Natural killer cell treated with Interleukin-12 subunit alpha and Interleukin-12 subunit beta and Interleukin-15 and Interleukin-18, amount 100 ng/mL, for 72 hours (primary cell): Measurements from ENCODE around the gene PPM1B. TPM values are rescaled to one million over a fixed set of nuclear protein-coding genes. Genes with fewer than 3 reads are reported as not detected.
"Not testable (repeated sequence)": the region's sequence is repeated elsewhere in the genome, so short reads cannot be mapped to it uniquely, and the experiment has no call there.

Experiments used
- ATAC-seq, 2 donors: fragments of 150-1000 bp; cut with Tn5 transposase in 1 of 2; sonication (Bioruptor Pico), chemical (Tn5 transposase) in 1 of 2; 2 replicates each; pipeline ENCODE4 v1.10.0; 2021
- DNase-seq: peaks from one replicate; pipeline ENCODE4 v3.0.0; 2022; ENCODE audit warnings: low spot score
- H3K27ac Mint-ChIP-seq, 2 donors: 1 replicate in 1 of 2; 2 replicates in 1 of 2; pipeline ENCODE4 v1.8.0; 2022; ENCODE audit warnings: mixed read lengths in 2 of 2, mild to moderate bottlenecking in 1 of 2, moderate library complexity in 1 of 2
- H3K27me3 Mint-ChIP-seq, 2 donors: 1 replicate in 1 of 2; 2 replicates in 1 of 2; pipeline ENCODE4 v1.8.0; 2022; ENCODE audit warnings: mixed read lengths in 2 of 2
- H3K36me3 Mint-ChIP-seq: one replicate; pipeline ENCODE4 v1.8.0; 2022; ENCODE audit warnings: mixed read lengths
- H3K4me1 Mint-ChIP-seq, 2 donors: 1 replicate in 1 of 2; 2 replicates in 1 of 2; pipeline ENCODE4 v1.8.0; 2022; ENCODE audit warnings: low read depth in 2 of 2, mixed read lengths in 2 of 2, mild to moderate bottlenecking in 1 of 2
- H3K4me3 Mint-ChIP-seq: one replicate; pipeline ENCODE4 v1.8.0; 2022; ENCODE audit warnings: mixed read lengths
- H3K9me3 Mint-ChIP-seq: 2 replicates; pipeline ENCODE4 v1.8.0; 2022; ENCODE audit warnings: mixed read lengths
- total RNA-seq, 2 donors: library from RNA; stranded (reverse); gene quantifications; one replicate each; pipeline ENCODE4 v1.2.3, GENCODE V29; 2022

The PPM1B gene
- total RNA-seq, 2 donors from 2014 or later, result 44.8 to 75.5 TPM

- ATAC-seq (no peak), DNase-seq (no peak)
- no peak overlapping the region for H3K4me3 Mint-ChIP-seq
- H3K4me1 Mint-ChIP-seq, result peaks cover 0 to 6% of the 10 kb centered on the region in 2 donors
- no peaks in the 10 kb centered on the region for H3K27me3 Mint-ChIP-seq
- H3K36me3 Mint-ChIP-seq, result no peaks in the 10 kb centered on the region
- no peaks in the 10 kb centered on the region for H3K9me3 Mint-ChIP-seq
- no peak overlapping the region for H3K27ac Mint-ChIP-seq
These were observed 58.1 kb downstream of the PPM1B start for GRCh38 chr2:44226753-44227152.

GRCh38 chr2:44230378-44230777 lies 61.7 kb downstream of the PPM1B start:
- no peaks in the 10 kb centered on the region for H3K27me3 Mint-ChIP-seq
- H3K9me3 Mint-ChIP-seq, result no peaks in the 10 kb centered on the region
- peak overlapping the region in 1 of 2 donors; percentile 38 for H3K27ac Mint-ChIP-seq
- DNase-seq, result no peak
- H3K4me1 Mint-ChIP-seq, result peaks cover 3 to 11% of the 10 kb centered on the region in 2 donors
- no peak overlapping the region for H3K4me3 Mint-ChIP-seq
- no peak for ATAC-seq
- H3K36me3 Mint-ChIP-seq, result no peaks in the 10 kb centered on the region

GRCh38 chr2:44233450-44234128 lies 64.9 kb downstream of the PPM1B start:
- H3K9me3 Mint-ChIP-seq, result no peaks in the 10 kb centered on the region
- ATAC-seq (no peak), DNase-seq (no peak)
- H3K4me3 Mint-ChIP-seq, result no peak overlapping the region
- peaks cover 9 to 25% of the 10 kb centered on the region in 2 donors for H3K4me1 Mint-ChIP-seq
- no peak overlapping the region for H3K27ac Mint-ChIP-seq
- no peaks in the 10 kb centered on the region for H3K27me3 Mint-ChIP-seq
- no peaks in the 10 kb centered on the region for H3K36me3 Mint-ChIP-seq

- no peak for DNase-seq
- peaks cover 12 to 20% of the 10 kb centered on the region in 2 donors for H3K4me1 Mint-ChIP-seq
- ATAC-seq, result peak in 1 of 2 donors; percentile 66
- H3K27ac Mint-ChIP-seq, result peak overlapping the region; percentile 7 to 26
- H3K9me3 Mint-ChIP-seq, result no peaks in the 10 kb centered on the region
- no peaks in the 10 kb centered on the region for H3K36me3 Mint-ChIP-seq
- H3K4me3 Mint-ChIP-seq, result peak overlapping the region; percentile 26
- no peaks in the 10 kb centered on the region for H3K27me3 Mint-ChIP-seq
These were observed 68.5 kb downstream of the PPM1B start for GRCh38 chr2:44237221-44237620.

- DNase-seq, result no peak
- no peak for ATAC-seq
- no peak overlapping the region for H3K4me3 Mint-ChIP-seq
- no peaks in the 10 kb centered on the region for H3K36me3 Mint-ChIP-seq
- no peak overlapping the region for H3K27ac Mint-ChIP-seq
- peaks cover 7% of the 10 kb centered on the region in 2 donors for H3K4me1 Mint-ChIP-seq
- no peaks in the 10 kb centered on the region for H3K27me3 Mint-ChIP-seq
- H3K9me3 Mint-ChIP-seq, result no peaks in the 10 kb centered on the region
These were observed 74.2 kb downstream of the PPM1B start for GRCh38 chr2:44242904-44243303.

GRCh38 chr2:44244135-44244871 lies 75.6 kb downstream of the PPM1B start:
- DNase-seq, result peak; percentile 65
- Mint-ChIP-seq H3K36me3 (no peaks in the 10 kb centered on the region), H3K4me3 (peak overlapping the region; percentile 51), H3K27me3 (no peaks in the 10 kb centered on the region), H3K9me3 (no peaks in the 10 kb centered on the region), H3K4me1 (peaks cover 7% of the 10 kb centered on the region in 2 donors), H3K27ac (no peak overlapping the region)
- peak; percentile 51 to 76 for ATAC-seq

- ATAC-seq (no peak), DNase-seq (no peak)
- H3K4me3 Mint-ChIP-seq, result no peak overlapping the region
- H3K4me1 Mint-ChIP-seq, result peaks cover 3 to 7% of the 10 kb centered on the region in 2 donors
- H3K9me3 Mint-ChIP-seq, result no peaks in the 10 kb centered on the region
- no peaks in the 10 kb centered on the region for H3K36me3 Mint-ChIP-seq
- no peak overlapping the region for H3K27ac Mint-ChIP-seq
- H3K27me3 Mint-ChIP-seq, result no peaks in the 10 kb centered on the region
These were observed 76.6 kb downstream of the PPM1B start for GRCh38 chr2:44245083-44245861.

- no peaks in the 10 kb centered on the region for H3K36me3 Mint-ChIP-seq
- no peak overlapping the region for H3K27ac Mint-ChIP-seq
- DNase-seq, result no peak
- H3K27me3 Mint-ChIP-seq, result no peaks in the 10 kb centered on the region
- H3K9me3 Mint-ChIP-seq, result no peaks in the 10 kb centered on the region
- ATAC-seq, result no peak
- H3K4me1 Mint-ChIP-seq, result peaks cover 3 to 7% of the 10 kb centered on the region in 2 donors
- no peak overlapping the region for H3K4me3 Mint-ChIP-seq
These were observed 77.8 kb downstream of the PPM1B start for GRCh38 chr2:44246436-44246835.

GRCh38 chr2:44246840-44247369 lies 78.2 kb downstream of the PPM1B start:
- no peaks in the 10 kb centered on the region for H3K36me3 Mint-ChIP-seq
- DNase-seq, result no peak
- H3K9me3 Mint-ChIP-seq, result no peaks in the 10 kb centered on the region
- ATAC-seq, result no peak
- peaks cover 3 to 7% of the 10 kb centered on the region in 2 donors for H3K4me1 Mint-ChIP-seq
- H3K4me3 Mint-ChIP-seq, result no peak overlapping the region
- H3K27ac Mint-ChIP-seq, result no peak overlapping the region
- no peaks in the 10 kb centered on the region for H3K27me3 Mint-ChIP-seq

GRCh38 chr2:44247924-44248323 lies 79.2 kb downstream of the PPM1B start:
- DNase-seq, result no peak
- H3K36me3 Mint-ChIP-seq, result peaks cover 3% of the 10 kb centered on the region
- H3K9me3 Mint-ChIP-seq, result no peaks in the 10 kb centered on the region
- no peak for ATAC-seq
- H3K27ac Mint-ChIP-seq, result no peak overlapping the region
- peaks cover 3 to 7% of the 10 kb centered on the region in 2 donors for H3K4me1 Mint-ChIP-seq
- H3K27me3 Mint-ChIP-seq, result peaks cover 0 to 6% of the 10 kb centered on the region in 2 donors
- H3K4me3 Mint-ChIP-seq, result no peak overlapping the region

GRCh38 chr2:44249269-44249668 lies 80.6 kb downstream of the PPM1B start:
- not testable (repeated sequence) for H3K4me3 Mint-ChIP-seq, H3K36me3 Mint-ChIP-seq, H3K9me3 Mint-ChIP-seq, H3K27ac Mint-ChIP-seq, ATAC-seq, DNase-seq, H3K4me1 Mint-ChIP-seq
- peaks cover 0 to 15% of the 10 kb centered on the region in 2 donors for H3K27me3 Mint-ChIP-seq

GRCh38 chr2:44250376-44250775 lies 81.7 kb downstream of the PPM1B start:
- ATAC-seq (no peak), DNase-seq (no peak)
- H3K27ac Mint-ChIP-seq, result no peak overlapping the region
- H3K36me3 Mint-ChIP-seq, result peaks cover 4% of the 10 kb centered on the region
- H3K9me3 Mint-ChIP-seq, result no peaks in the 10 kb centered on the region
- H3K4me3 Mint-ChIP-seq, result no peak overlapping the region
- peaks cover 0 to 2% of the 10 kb centered on the region in 2 donors for H3K4me1 Mint-ChIP-seq
- peaks cover 3 to 22% of the 10 kb centered on the region in 2 donors for H3K27me3 Mint-ChIP-seq

- peaks cover 4% of the 10 kb centered on the region for H3K36me3 Mint-ChIP-seq
- no peak overlapping the region for H3K4me3 Mint-ChIP-seq
- DNase-seq, result no peak
- H3K27ac Mint-ChIP-seq, result no peak overlapping the region
- ATAC-seq, result no peak
- peaks cover 0 to 3% of the 10 kb centered on the region in 2 donors for H3K4me1 Mint-ChIP-seq
- peaks cover 4 to 32% of the 10 kb centered on the region in 2 donors for H3K27me3 Mint-ChIP-seq
- no peaks in the 10 kb centered on the region for H3K9me3 Mint-ChIP-seq
These were observed 85.3 kb downstream of the PPM1B start for GRCh38 chr2:44254023-44254422.
